ENCODE results near the gene UROC1. TPM values are rescaled to one million over a fixed set of nuclear protein-coding genes. Genes with fewer than 3 reads are reported as not detected.

The UROC1 gene
- total RNA-seq, 1 donor from 2014 or later = not detected

DNA sequence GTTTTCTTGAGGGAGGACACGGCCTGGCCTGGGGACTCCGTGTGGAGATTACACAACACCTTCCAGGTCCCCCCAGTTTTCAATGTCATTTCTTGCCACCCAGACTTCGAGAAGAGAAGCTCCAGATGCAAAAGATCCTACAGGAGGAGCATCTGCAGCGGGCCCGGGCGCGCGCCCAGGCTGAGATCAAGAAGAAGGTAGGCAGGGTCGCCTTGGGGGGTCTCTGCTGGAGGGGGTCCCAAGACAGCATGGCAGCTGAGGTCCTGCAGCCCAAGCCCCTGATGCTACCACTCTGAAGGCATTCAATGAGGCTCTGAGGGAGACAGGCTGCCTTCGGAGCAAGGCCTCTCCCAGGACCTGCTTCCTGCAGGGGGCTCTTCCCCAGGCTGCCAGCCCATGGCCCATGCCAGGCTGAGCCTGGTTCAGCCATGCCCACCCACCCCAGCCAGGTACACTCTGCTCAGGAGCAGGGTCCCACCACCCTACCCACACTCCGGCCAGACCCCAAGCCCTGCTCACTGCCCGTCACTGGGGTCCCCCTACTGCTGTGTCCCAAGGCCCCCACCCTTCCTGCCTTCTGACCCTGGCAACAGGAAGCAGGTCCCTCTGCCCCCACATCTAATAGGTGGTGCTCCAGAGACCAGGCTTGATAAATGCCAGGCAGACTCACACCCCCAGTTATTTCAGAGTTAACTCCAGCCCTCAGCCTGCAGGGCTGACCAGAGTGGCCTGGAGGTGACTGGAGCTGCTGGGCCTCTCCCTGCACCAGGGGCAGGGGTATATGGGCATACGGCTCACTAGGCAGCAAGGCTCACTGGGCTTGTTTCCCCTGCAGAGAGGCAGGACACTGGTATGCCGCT is 81.9 kb downstream of the UROC1 start:
- Mint-ChIP-seq H3K4me3 (ENCODE audit: low read depth) (no peak overlapping the region), H3K27me3 (ENCODE audit: low read depth) (no peaks in the 10 kb centered on the region), H3K4me1 (ENCODE audit: low read depth) (peaks cover 1% of the 10 kb centered on the region), H3K9me3 (no peaks in the 10 kb centered on the region), H3K36me3 (ENCODE audit: low read depth) (peaks cover 9% of the 10 kb centered on the region), H3K27ac (no peak overlapping the region)
- intact Hi-C loops (cut with micrococcal nuclease) = no loop called here
- no peak for DNase-seq (ENCODE audit: low spot score)

DNA sequence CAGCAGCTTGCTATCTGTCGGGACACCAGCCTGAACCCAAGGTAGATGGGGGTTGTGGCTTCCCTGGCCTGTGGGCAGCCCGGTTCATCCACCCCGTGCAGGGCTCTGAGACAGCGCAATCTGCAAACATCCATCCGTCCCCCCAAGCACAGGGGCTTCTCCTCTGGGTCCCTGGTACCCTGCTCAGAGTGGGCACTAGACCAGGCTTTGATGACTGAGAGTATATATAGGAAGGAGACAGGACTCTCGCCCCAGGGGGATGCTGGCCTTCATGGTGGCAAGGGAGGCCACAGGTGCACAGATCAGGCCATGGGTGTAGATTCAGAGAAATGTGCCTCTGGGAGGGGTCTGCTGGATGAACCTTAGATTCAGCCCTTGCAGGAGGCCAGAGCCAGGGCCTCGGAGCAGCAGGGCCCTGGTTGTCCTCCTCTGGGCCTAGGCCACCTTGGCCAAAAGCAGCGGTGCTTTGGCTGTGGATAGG is 82.6 kb downstream of the UROC1 start:
- no peaks in the 10 kb centered on the region for H3K9me3 Mint-ChIP-seq
- no peak overlapping the region for H3K4me3 Mint-ChIP-seq (ENCODE audit: low read depth)
- intact Hi-C loops (cut with micrococcal nuclease) = no loop called here
- H3K4me1 Mint-ChIP-seq (ENCODE audit: low read depth) = peaks cover 1% of the 10 kb centered on the region
- no peak for DNase-seq (ENCODE audit: low spot score)
- H3K27ac Mint-ChIP-seq = no peak overlapping the region
- H3K36me3 Mint-ChIP-seq (ENCODE audit: low read depth) = peaks cover 9% of the 10 kb centered on the region
- no peaks in the 10 kb centered on the region for H3K27me3 Mint-ChIP-seq (ENCODE audit: low read depth)

- H3K4me3 Mint-ChIP-seq (ENCODE audit: low read depth) = no peak overlapping the region
- no peaks in the 10 kb centered on the region for H3K27me3 Mint-ChIP-seq (ENCODE audit: low read depth)
- DNase-seq (ENCODE audit: low spot score) = no peak
- no peak overlapping the region for H3K27ac Mint-ChIP-seq
- peaks cover 1% of the 10 kb centered on the region for H3K4me1 Mint-ChIP-seq (ENCODE audit: low read depth)
- H3K9me3 Mint-ChIP-seq = no peaks in the 10 kb centered on the region
- intact Hi-C loops (cut with micrococcal nuclease) = no loop called here
- peaks cover 9% of the 10 kb centered on the region for H3K36me3 Mint-ChIP-seq (ENCODE audit: low read depth)
These were observed 83.3 kb downstream of the UROC1 start for GRCh38 chr3:126434264-126434590.

GRCh38 chr3:126433496-126434263 is 83.9 kb downstream of the UROC1 start:
- Mint-ChIP-seq H3K9me3 (no peaks in the 10 kb centered on the region), H3K4me1 (ENCODE audit: low read depth) (peaks cover 1% of the 10 kb centered on the region), H3K27me3 (ENCODE audit: low read depth) (no peaks in the 10 kb centered on the region), H3K36me3 (ENCODE audit: low read depth) (peaks cover 9% of the 10 kb centered on the region), H3K27ac (no peak overlapping the region), H3K4me3 (ENCODE audit: low read depth) (no peak overlapping the region)
- no peak for DNase-seq (ENCODE audit: low spot score)
- intact Hi-C loops (cut with micrococcal nuclease) = no loop called here

GRCh38 chr3:126433105-126433430 is 84.5 kb downstream of the UROC1 start:
- H3K27me3 Mint-ChIP-seq (ENCODE audit: low read depth) = no peaks in the 10 kb centered on the region
- H3K4me3 Mint-ChIP-seq (ENCODE audit: low read depth) = no peak overlapping the region
- no peak overlapping the region for H3K27ac Mint-ChIP-seq
- intact Hi-C loops (cut with micrococcal nuclease) = no loop called here
- no peak for DNase-seq (ENCODE audit: low spot score)
- H3K36me3 Mint-ChIP-seq (ENCODE audit: low read depth) = peaks cover 9% of the 10 kb centered on the region
- peaks cover 1% of the 10 kb centered on the region for H3K4me1 Mint-ChIP-seq (ENCODE audit: low read depth)
- no peaks in the 10 kb centered on the region for H3K9me3 Mint-ChIP-seq

- H3K4me1 Mint-ChIP-seq (ENCODE audit: low read depth) = peaks cover 1% of the 10 kb centered on the region
- intact Hi-C loops (cut with micrococcal nuclease) = no loop called here
- H3K27me3 Mint-ChIP-seq (ENCODE audit: low read depth) = no peaks in the 10 kb centered on the region
These were observed 85.0 kb downstream of the UROC1 start for GRCh38 chr3:126432361-126433104.

More at GRCh38 chr3:126432361-126433104, 85.0 kb downstream of the UROC1 start:
- no peak overlapping the region for H3K4me3 Mint-ChIP-seq (ENCODE audit: low read depth)
- H3K36me3 Mint-ChIP-seq (ENCODE audit: low read depth) = peaks cover 6% of the 10 kb centered on the region
- peaks cover 3% of the 10 kb centered on the region for H3K9me3 Mint-ChIP-seq
- no peak overlapping the region for H3K27ac Mint-ChIP-seq
- DNase-seq (ENCODE audit: low spot score) = no peak

Other genes with a start within 250 kb of the UROC1 start
- gene KLF15, start 160.4 kb downstream of the UROC1 start, total RNA-seq = 0.14 and 0.30 TPM in 2 replicates
- gene CFAP100, start 122.9 kb downstream of the UROC1 start, total RNA-seq = not detected in 2 replicates
- 26.1 and 27.0 TPM in 2 replicates for gene ZXDC, start 41.9 kb downstream of the UROC1 start, total RNA-seq
- gene CHST13, start 6.4 kb upstream of the UROC1 start, total RNA-seq = 0.09 TPM in 1 of 2 replicates, not detected in the other
- not detected in 2 replicates for gene C3orf22, start 41.2 kb upstream of the UROC1 start, total RNA-seq
- gene TXNRD3, start 137.4 kb upstream of the UROC1 start, total RNA-seq = 0.96 and 1.3 TPM in 2 replicates
- gene CHCHD6, start 186.5 kb upstream of the UROC1 start, total RNA-seq = 9.1 and 15.7 TPM in 2 replicates